NCI-H345 (cell line): ENCODE data around the gene SERPINB12.

Source experiments
- DNase-seq: peaks from one replicate; lab custom pipeline; 2025; lab: John Stamatoyannopoulos, UW

Gene SERPINB12

DNA sequence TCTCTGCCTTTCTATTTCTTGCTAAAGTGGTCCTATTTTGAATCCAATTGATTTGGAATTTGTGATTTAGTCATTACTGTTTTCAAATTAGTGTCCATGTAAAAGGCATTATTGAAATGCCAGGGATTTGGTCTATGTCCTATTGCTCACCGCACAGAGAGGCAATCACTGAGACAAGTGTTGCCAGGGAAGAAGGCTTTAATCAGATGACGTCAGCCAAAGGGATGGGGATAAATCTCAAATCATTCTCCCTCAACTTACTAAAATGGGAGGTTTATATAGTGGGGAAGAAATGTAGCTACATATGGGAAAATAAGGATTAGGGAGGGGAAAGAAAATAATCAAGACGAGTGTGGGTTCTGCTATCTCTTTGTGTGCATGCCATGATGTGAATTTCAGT, 9.6 kb downstream of the SERPINB12 start:
- no peak for DNase-seq

DNA sequence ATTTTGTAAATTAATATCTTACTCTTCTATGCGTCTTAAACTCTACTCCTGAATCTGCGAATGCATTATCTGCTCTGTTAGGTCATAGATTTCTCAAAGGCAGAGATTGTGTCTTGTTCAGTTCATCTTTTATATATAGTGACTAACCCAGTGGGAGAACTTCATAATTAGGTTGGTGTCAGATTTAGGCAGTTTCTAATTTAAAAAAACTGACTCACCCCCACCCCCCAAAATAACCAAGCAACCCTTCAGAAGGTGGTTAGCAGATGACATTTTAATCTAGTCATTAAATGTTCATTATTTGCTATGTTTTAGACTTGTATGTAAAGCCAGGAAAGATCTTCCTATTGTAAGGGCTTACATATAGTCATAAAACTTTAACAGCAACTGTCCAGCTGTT, 10.4 kb downstream of the SERPINB12 start:
- no peak for DNase-seq

DNA sequence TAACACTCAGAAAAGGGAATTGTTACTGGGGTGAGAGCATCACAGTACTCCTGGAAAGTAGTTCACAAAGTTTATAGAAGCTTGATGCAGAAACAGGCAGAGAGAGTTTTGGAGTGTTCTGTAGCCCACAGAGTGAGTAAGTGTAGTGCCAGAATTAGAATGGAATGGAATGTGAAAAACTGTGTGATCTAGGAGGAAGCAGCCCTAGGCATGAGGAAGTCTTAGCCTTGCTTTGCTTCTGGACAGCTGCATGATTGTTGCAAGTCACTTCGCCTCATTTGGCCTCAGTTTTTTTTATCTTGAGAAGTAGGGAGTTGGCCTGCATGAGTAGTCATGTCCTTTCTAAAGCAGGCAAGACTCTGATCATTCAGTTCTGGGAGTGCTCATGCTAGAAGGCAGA, 10.9 kb downstream of the SERPINB12 start:
- no peak for DNase-seq

GRCh38 chr18:63559567-63560491, 17.7 kb downstream of the SERPINB12 start:
- DNase-seq: no peak

- no peak for DNase-seq
Measured at GRCh38 chr18:63562284-63562683, 20.1 kb downstream of the SERPINB12 start.

- DNase-seq: no peak
Measured at GRCh38 chr18:63564021-63564420, 21.9 kb downstream of the SERPINB12 start.

DNA sequence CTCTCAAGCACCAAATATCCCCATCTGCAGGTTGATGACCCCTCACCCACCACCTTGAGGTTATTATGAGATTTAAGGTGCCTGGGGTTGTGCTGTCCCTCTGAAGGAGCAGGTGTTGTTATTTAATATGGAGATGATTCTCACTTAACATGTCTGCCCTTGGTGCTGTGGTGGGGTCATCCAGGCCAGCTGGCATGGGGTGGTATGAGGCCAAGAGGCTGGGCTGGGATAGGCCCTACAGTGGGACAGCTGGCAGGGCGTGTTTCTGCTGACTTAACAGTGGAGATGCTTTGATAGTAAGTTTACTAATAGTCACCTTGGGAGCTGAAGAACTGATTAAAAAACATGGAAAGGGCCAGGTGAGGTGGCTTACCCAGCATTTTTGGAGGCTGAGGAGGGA, 22.4 kb downstream of the SERPINB12 start:
- DNase-seq: no peak

- DNase-seq: no peak
Measured at GRCh38 chr18:63567276-63567675, 25.1 kb downstream of the SERPINB12 start.

- no peak for DNase-seq
Measured at GRCh38 chr18:63567825-63568224, 25.7 kb downstream of the SERPINB12 start.

GRCh38 chr18:63570721-63571120, 28.6 kb downstream of the SERPINB12 start:
- no peak for DNase-seq

GRCh38 chr18:63575681-63576080, 33.5 kb downstream of the SERPINB12 start:
- no peak for DNase-seq

- peak; percentile 2 for DNase-seq
Measured at GRCh38 chr18:63578357-63578958, 36.3 kb downstream of the SERPINB12 start.

GRCh38 chr18:63579616-63580015, 37.4 kb downstream of the SERPINB12 start:
- DNase-seq: no peak

- DNase-seq: no peak
Measured at GRCh38 chr18:63585988-63586387, 43.8 kb downstream of the SERPINB12 start.

DNA sequence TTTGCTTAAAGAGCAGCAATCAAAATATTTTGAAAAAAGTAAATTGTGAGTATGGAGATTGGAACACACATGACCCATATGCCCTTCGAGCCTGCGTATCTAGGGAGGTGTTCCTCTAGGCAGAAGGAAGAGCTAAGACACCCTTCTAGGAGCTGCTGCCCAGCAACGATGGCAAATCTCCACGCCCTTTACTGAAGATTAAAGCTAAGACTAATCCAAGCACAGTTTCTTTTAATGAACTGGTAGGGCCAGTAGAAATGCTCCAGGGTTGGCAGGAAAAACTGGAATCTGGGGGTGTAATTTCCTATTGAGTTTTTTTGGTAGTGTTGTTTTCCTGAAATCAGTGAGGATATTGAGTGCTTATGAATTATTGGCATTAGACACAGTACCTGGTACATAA, 44.3 kb downstream of the SERPINB12 start:
- DNase-seq: no peak

DNA sequence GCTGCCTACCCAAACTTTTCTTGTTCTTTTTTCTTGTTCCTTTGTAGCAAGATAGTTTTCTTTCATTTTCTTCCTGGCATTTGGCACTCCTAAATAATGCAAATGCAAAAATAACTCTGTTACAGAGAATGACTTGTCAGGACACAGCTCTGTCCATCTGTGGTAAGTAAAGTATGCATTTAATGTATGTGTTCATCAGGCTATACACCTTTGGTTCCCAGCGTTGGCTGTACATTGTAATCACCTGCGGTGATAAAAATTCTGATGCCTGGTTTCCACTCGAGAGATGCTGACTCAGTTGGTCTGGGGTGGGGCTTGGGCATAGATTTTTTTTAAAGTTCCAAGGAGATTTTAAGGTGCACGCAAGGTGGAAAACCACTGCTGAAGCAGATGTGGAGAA, 44.8 kb downstream of the SERPINB12 start, which contains the start of gene SERPINB13:
SERPINB13 (plus strand) TSS at position 378 of the 400 bp plus-strand sequence. CDS start 1,325 bp downstream, outside the sequence.
- no peak for DNase-seq

DNA sequence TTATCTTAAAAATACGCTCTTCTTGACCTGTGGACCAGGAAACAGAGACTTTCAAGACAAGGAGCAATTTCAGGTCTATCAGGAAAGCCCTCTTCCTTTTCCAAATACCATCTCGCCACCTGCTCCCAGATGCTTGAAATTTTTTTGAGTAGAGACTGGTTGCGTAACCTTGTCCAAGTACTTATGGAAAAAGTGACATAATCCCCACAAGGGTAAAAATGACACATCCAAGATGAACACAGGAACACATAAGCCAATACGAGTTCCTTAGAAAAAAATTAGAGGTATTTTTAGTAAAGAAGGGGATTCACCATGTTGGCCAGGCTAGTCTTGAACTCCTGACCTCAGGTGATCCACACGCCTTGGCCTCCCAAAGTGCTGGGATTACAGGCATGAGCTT, 46.7 kb downstream of the SERPINB12 start:
- DNase-seq: no peak

DNA sequence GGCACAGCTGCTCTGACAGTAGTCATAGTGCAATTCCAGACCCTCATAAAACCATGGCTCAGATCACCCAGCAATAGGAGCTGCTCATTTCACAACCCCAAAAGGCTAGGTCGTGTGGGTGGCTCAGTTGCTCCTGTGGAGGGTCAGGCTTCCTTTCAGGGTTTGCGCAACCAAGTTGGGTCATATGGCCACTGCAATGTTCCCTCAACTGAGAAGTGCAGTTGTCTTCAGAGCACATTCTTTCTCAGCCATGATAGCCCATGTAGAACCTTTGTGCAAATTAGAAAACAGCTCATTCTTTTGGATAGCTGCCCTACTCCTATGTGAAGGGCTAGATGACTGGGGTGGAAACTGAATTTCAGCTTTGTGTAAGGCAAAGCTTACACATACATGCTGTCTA, 48.2 kb downstream of the SERPINB12 start:
- DNase-seq: no peak

GRCh38 chr18:63590966-63591695, 49.0 kb downstream of the SERPINB12 start:
- no peak for DNase-seq

DNA sequence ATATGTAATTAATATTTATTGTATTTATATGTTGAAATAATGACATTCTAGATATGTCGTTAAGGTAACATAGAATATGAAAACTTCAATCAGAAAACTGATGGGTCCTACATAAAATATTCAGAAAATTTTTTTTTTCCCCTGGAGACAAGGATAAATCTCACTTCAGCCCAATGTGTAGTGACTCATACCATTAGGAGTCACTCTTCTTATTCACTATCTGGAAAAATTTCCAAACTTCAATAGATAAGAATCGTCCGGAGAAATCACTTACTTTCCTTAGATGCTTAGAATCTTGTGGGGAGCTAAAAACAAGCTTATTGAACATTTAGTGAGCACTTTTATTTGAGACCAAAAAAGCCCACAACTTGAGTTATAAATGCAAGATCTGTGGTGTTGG, 49.6 kb downstream of the SERPINB12 start:
- no peak for DNase-seq

- no peak for DNase-seq
Measured at GRCh38 chr18:63592471-63592870, 50.3 kb downstream of the SERPINB12 start.

GRCh38 chr18:63596964-63597363, 54.8 kb downstream of the SERPINB12 start:
- DNase-seq: no peak

DNA sequence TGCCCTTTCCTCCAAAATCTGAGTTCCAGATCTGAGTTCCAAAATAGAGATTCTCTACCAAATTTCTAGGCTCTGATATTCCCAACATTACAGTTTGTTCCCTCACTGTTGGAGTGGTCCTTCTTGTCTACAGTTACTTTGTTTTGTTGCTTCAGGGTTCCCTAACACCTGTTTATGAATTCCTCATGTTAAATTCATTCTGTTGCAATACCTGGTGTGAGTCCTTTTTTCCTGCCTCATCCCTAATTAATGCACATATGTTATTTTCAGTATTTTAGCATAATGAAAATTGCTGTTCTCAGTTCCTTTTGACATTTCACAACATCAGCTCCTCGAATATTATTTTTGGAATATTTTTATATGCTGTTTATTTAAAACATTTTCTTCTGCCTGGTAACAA, 61.2 kb downstream of the SERPINB12 start:
- no peak for DNase-seq
